SKM-1 (cell line): Measurements from ENCODE around the gene FAM193A.
A peak's percentile ranks its signal among the peaks of the same experiment; 100 is the strongest.
"Not testable (repeated sequence)": the region's sequence is repeated elsewhere in the genome, so short reads cannot be mapped to it uniquely, and the experiment has no call there.

Source experiments
- DNase-seq: peaks from one replicate; lab custom pipeline; 2025; ENCODE audit not compliant: unreplicated experiment; lab: John Stamatoyannopoulos, UW

FAM193A gene

GRCh38 chr4:2743518-2744445, 207.3 kb downstream of the FAM193A start:
- no peak for DNase-seq

- DNase-seq = no peak
Observed at GRCh38 chr4:2744576-2745270, 208.3 kb downstream of the FAM193A start.

GRCh38 chr4:2745516-2745915, 209.1 kb downstream of the FAM193A start:
- no peak for DNase-seq

- no peak for DNase-seq
Observed at GRCh38 chr4:2745981-2746806, 209.7 kb downstream of the FAM193A start.

- no peak for DNase-seq
Observed at GRCh38 chr4:2746891-2747695, 210.6 kb downstream of the FAM193A start.

- DNase-seq = no peak
Observed at GRCh38 chr4:2750719-2751605, 214.5 kb downstream of the FAM193A start.

- no peak for DNase-seq
Observed at GRCh38 chr4:2753436-2753835, 217.0 kb downstream of the FAM193A start.

- no peak for DNase-seq
Observed at GRCh38 chr4:2754848-2755819, 218.7 kb downstream of the FAM193A start.

GRCh38 chr4:2755821-2756690, 219.6 kb downstream of the FAM193A start, which contains the start of gene TNIP2:
TSS of gene TNIP2 (minus strand) at chr4:2756336. CDS start at chr4:2756289, 47 bp downstream.
- peak; percentile 89 for DNase-seq

GRCh38 chr4:2756691-2757350, 220.4 kb downstream of the FAM193A start:
- no peak for DNase-seq

GRCh38 chr4:2757426-2757825, 221.0 kb downstream of the FAM193A start:
- no peak for DNase-seq

GRCh38 chr4:2761035-2761923, 224.8 kb downstream of the FAM193A start:
- no peak for DNase-seq

- DNase-seq = no peak
Observed at GRCh38 chr4:2762048-2762447, 225.6 kb downstream of the FAM193A start.

GRCh38 chr4:2762486-2763370, 226.3 kb downstream of the FAM193A start:
- not testable (repeated sequence) for DNase-seq

- no peak for DNase-seq
Observed at GRCh38 chr4:2763511-2763967, 227.1 kb downstream of the FAM193A start.
